Esophagus mucosa (tissue), 1 donor: ENCODE data around the gene EIF4A3. TPM values are rescaled to one million over a fixed set of nuclear protein-coding genes. Genes with fewer than 3 reads are reported as not detected.
"Not testable (repeated sequence)": the region's sequence is repeated elsewhere in the genome, so short reads cannot be mapped to it uniquely, and the experiment has no call there.

Experiments
- ATAC-seq: fragments of 200-7000 bp; cut with Tn5 transposase; one replicate; pipeline ENCODE4 v1.9.1; 2020
- total RNA-seq: library from RNA; stranded (reverse); gene quantifications from one replicate; pipeline ENCODE4 v1.2.4, GENCODE V29; 2023
- donor health status: DM: yes; HTN: yes; CAD: no.

The EIF4A3 gene
- total RNA-seq, 1 donor from 2014 or later, result 93.3 TPM

DNA sequence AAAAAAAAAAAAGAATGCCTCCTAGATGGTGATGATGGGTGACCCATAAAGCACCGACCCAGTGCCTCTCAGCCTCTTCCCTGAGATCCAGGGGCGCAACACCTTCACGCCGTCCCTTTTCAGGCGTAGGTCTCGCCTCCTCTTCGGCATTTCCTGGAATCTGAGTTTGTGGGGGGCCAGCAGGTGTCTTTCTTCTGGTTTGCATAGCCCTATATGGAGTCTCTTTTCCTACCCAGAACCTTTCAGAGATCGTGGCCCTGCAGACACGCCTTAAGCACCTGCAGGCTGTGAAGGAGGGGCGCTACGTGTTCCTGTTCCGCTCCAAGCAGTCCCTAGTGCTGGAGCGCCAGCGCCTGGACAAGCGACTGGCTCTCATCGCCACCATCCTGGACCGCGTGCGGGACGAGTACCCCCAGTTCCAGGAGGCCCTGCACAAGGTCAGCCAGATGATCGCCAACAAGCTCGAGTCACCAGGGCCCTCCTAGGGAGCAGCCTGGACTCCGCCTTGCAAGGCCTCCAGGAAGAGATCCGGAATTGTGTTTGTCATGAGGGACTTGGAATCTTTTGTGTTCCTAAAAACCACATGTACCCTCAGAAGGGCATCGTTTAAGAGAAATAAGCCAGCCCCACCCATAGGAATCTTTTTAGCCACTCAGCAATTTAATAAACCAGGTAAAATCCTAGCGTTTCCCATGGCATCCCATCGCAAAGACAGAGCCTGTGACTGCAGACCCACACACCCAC lies 47.5 kb downstream of the EIF4A3 start:
- no peak for ATAC-seq

GRCh38 chr17:80097844-80098691 lies 48.9 kb downstream of the EIF4A3 start:
- no peak for ATAC-seq

DNA sequence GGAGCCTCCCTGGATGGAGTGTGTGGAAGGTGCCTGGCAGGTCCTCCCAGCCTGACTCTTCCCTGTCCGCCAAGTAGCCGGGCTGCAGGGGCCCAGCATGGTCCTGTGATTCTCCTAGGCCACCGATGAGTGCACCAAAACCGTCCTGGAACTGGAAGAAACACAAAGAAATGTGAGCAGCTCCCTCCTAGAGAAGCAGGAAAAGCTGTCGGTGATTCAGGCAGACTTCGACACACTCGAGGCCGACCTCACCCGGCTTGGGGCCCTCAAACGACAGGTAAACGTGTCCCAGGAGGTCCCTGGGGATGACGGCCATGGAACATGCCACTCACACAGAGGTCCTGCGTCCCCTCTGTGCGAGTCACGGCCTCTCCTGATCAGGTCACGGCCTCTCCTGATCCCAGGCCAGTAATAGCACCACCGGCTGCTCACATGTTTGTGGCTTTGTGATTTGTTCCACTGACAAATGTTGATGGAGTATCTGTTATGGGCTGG lies 49.8 kb downstream of the EIF4A3 start:
- no peak for ATAC-seq

DNA sequence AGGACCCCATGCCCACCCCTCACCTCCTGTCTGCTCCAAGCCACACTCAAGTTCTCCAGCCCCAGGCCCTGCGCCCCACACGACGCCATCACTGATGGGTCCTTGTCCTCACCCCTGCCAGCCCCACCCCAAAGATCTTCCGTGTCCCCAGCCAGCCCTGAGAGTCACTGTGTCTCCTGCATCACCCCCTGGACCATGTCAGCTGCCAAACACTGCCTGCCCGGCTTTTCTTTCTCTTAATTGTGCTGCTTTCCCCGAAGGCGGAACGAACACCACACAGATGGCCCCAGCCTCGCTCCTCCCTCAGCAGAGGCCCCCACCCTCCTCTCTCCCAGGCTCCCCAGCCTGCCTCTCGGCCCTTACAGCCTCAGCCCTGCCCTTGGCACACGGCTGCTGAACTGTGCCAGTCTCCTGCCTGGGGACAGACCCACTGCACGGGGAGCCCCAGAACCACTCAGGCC lies 50.3 kb downstream of the EIF4A3 start:
- no peak for ATAC-seq

GRCh38 chr17:80095844-80096475 lies 51.0 kb downstream of the EIF4A3 start:
- peak; percentile 15 for ATAC-seq

DNA sequence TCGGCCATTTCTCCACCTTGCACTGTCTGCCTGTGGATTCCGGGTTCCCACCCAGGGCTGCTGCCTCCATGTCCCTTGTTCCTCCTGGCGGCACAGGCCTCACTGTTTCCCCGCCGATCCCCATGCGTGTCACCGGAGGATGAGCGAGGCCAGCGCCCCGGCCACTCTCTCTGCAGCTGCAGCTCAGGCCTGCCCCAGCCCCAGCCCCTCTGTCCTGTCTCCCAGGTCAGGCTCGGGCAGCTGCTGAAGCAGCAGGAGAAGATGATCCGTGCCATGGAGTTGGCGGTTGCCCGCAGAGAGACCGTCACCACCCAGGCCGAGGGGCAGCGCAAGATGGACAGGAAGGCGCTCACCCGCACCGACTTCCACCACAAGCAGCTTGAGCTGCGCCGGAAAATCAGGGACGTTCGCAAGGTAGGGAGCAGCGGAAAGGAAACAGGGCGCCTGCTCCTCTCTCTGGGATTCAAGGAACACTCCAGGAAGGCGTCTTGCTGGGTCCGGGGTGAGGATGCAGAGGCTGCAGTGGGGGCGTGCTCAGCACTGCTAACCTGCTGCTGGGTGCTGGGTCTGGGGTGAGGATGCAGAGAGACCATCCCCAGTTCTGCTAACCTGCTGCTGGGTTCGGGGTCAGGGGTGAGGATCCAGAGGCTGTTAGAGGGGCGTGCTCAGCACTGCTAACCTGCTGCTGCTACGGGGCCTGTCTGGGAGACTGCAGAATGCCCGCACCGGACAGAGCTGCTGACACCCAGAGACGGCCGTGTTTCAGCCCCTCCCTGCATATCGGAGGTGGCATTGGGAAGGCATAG lies 51.7 kb downstream of the EIF4A3 start:
- ATAC-seq, result peak; percentile 4

DNA sequence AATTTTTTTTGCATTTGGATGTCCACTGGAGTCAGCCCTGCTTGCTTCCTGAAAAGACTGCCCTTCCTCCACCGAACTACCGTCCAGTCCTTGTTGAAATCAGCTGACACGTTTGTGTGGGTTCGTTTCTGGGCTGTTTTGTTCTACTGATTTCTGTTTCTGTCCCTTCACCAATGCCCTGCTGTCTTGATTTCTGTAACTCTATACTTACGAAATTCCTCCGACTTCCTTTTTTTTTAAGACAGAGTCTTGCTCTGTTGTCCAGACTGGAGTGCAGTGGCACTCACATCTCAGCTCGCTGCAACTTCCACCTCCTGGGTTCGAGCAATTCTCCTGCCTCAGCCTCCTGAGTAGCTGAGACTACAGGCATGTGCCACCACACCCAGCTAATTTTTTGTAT lies 54.0 kb downstream of the EIF4A3 start:
- ATAC-seq, result no peak

DNA sequence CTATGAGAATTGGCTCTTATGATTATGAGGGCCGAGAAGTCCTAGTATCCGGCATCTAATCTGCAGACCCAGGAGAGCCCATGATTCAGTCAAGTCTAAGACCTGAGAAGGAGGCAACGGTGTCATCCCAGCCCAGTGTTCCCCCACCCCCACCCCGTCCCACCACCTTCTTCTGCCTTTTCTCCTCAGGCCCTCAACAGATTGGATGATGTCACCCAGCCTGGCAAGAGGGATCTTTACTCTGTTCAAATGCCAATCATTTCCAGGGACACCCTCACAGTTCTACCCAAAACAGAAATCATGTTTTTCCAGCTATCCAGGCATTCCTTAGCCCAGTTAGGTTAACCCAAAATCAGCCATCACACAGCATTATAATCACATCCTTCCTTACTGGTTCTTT lies 55.6 kb downstream of the EIF4A3 start:
- no peak for ATAC-seq

DNA sequence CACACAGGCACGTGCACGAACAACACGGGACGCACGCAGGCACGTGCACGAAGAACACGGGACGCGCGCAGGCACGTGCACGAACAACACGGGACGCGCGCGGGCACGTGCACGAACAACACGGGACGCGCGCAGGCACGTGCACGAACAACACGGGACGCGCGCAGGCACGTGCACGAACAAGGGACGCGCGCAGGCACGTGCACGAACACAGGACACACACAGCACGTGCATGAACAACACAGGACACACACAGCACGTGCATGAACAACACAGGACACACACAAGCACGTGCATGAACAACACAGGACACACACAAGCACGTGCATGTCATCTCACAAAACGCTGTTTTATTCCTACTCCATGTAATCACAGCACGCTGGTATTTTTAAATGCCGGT lies 56.8 kb downstream of the EIF4A3 start:
- ATAC-seq, result not testable (repeated sequence)

GRCh38 chr17:80089762-80090161 lies 57.2 kb downstream of the EIF4A3 start:
- no peak for ATAC-seq

DNA sequence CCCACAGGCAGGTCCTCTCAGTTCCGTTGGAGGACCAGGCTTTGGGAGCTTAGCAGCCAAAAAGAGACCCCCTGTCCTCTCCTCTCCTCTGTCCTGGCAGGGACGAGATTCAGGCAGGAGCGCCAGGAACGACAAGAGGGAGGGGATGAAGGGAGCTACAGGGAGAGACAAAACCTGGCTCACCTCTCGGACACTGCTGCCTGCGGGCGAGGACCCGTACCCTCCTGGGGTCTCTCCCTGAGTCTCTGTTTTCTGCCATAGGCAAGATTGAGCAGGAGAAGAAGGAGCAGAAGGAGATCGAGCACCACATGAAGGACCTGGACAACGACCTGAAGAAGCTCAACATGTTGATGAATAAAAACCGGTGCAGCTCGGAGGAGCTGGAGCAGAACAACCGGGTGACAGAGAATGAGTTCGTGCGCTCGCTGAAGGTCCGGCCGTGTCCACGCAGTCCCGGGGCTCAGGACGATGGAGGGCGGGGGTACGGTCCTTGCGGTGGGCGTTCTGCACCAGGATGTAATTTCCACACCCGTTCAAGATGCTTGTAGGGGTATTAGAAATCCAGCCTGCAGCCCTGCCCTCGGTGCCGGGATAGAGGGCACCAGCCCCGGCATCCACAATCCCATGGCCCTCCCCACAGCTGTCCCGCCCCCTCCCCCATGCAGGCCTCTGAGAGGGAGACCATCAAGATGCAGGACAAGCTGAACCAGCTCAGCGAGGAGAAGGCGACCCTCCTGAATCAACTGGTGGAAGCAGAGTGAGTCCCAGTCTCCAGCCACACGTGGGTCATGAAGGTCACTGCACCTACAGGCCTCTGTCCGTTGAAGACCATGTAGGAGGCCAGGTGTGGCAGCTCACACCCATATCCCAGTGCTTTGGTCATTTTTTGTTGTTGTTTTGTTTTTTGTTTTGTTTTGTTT lies 59.3 kb downstream of the EIF4A3 start:
- ATAC-seq, result no peak

DNA sequence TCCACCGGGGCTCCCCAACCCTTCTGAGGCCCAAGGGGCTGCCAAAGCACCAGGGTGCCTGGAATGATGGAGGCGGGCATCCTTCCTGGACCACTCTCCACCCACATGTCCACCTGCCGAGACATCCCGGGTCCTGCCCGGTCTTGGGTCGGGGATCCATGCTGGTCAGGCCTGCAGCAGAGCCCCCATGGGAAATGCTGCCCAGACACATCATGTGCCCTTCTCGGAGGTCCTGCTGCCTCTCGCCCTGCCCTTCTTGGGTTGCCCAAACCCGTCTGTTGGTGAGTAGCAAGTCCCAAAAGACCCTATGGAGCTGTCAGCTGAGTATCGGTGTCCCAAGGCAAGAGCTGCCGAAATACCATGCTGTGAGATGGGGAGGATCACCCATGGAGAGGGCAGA lies 60.3 kb downstream of the EIF4A3 start:
- no peak for ATAC-seq

DNA sequence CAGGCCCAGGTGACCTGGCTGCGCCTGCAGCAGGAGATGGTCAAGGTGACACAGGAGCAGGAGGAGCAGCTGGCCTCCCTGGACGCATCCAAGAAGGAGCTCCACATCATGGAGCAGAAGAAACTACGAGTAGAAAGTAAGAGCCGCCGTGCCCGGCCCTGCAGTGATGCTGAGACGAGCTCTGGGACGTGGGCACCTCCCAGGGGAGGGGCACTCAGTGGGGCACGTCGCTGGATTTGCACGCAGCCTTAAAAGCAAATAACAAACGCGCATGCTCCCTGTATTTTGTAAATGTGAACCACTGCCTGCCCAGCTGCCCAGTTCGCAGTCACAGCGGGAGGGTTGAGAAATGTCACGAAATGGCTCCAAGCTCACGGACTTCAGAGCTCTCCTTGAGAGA lies 60.8 kb downstream of the EIF4A3 start:
- no peak for ATAC-seq

DNA sequence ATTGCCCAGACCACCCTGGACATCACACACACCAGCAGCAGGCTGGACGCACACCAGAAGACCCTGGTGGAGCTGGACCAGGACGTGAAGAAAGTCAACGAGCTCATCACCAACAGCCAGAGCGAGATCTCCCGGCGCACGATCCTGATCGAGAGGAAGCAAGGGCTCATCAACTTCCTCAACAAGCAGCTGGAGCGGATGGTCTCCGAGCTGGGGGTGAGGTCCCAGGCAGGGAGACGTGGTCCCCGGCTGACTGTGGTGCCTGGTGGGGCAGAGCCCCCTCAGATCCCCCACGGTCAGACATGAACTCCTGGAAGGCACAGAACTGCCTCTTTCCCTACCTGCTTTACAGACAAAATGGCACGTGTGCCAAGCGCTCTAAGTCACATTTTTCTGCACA lies 62.2 kb downstream of the EIF4A3 start:
- ATAC-seq, result no peak

Other genes starting within 250 kb of the EIF4A3 start
- 8.9 TPM for gene TBC1D16, start 111.3 kb downstream of the EIF4A3 start, total RNA-seq
- 0.72 TPM for gene CCDC40, start 110.5 kb downstream of the EIF4A3 start, total RNA-seq
- gene GAA, start 45.5 kb downstream of the EIF4A3 start, total RNA-seq, result 13.2 TPM
- gene CARD14, start 22.9 kb upstream of the EIF4A3 start, total RNA-seq, result 23.8 TPM
- 18.9 TPM for gene SGSH, start 73.2 kb upstream of the EIF4A3 start, total RNA-seq
- gene SLC26A11, start 73.3 kb upstream of the EIF4A3 start, total RNA-seq, result 7.2 TPM
- gene RNF213, start 113.7 kb upstream of the EIF4A3 start, total RNA-seq, result 59.9 TPM